Fibroblast of mammary gland (primary cell): ENCODE results near the gene GTF2H4.
A peak's percentile ranks its signal among the peaks of the same experiment; 100 is the strongest.

Source experiments
- DNase-seq: peaks from one replicate; pipeline ENCODE4 v3.0.0-alpha.2; 2010; ENCODE audit warnings: low read depth
- H3K4me3 ChIP-seq: 2 replicates; pipeline ENCODE4 v1.5.1; 2011; ENCODE audit warnings: low read depth, mild to moderate bottlenecking, low read length, moderate library complexity; ENCODE audit not compliant: control insufficient read depth
- CTCF ChIP-seq: conservative IDR thresholded peaks from 2 replicates; pipeline ENCODE4 v1.5.1; 2011; ENCODE audit warnings: low read depth, low read length, inconsistent platforms; ENCODE audit not compliant: control insufficient read depth, insufficient read depth

The GTF2H4 gene

GRCh38 chr6:30938730-30939129 lies 30.7 kb downstream of the GTF2H4 start:
- no peak for TF ChIP-seq CTCF
- no peak overlapping the region for H3K4me3 ChIP-seq
- no peak for DNase-seq

- DNase-seq = peak; percentile 61
- no peak for TF ChIP-seq CTCF
- no peak overlapping the region for H3K4me3 ChIP-seq
Observed at GRCh38 chr6:30939473-30939872, 31.5 kb downstream of the GTF2H4 start.

- no peak within 1 kb of the TSS for H3K4me3 ChIP-seq
- TF ChIP-seq CTCF = no peak
- no peak for DNase-seq
Observed at GRCh38 chr6:30940361-30940986, 32.5 kb downstream of the GTF2H4 start, which contains the start of gene MUCL3. TSS of gene MUCL3 (plus strand) at chr6:30940973. CDS start at chr6:30941000, 27 bp downstream.

- peak; percentile 61 for TF ChIP-seq CTCF
- H3K4me3 ChIP-seq = no peak overlapping the region
- DNase-seq = peak; percentile 70
Observed at GRCh38 chr6:30942338-30943060, 34.5 kb downstream of the GTF2H4 start.

- DNase-seq = no peak
- no peak overlapping the region for H3K4me3 ChIP-seq
- TF ChIP-seq CTCF = no peak
Observed at GRCh38 chr6:30944051-30944450, 36.0 kb downstream of the GTF2H4 start.

- no peak for TF ChIP-seq CTCF
- DNase-seq = no peak
- no peak overlapping the region for H3K4me3 ChIP-seq
Observed at GRCh38 chr6:30945281-30945680, 37.3 kb downstream of the GTF2H4 start.

GRCh38 chr6:30947231-30947630 lies 39.2 kb downstream of the GTF2H4 start:
- no peak overlapping the region for H3K4me3 ChIP-seq
- no peak for TF ChIP-seq CTCF

More at GRCh38 chr6:30947231-30947630, 39.2 kb downstream of the GTF2H4 start:
- DNase-seq = no peak
